HG03045 (cell line): ENCODE measurements around the gene KRTAP21-3.
"Not testable (repeated sequence)": the region's sequence is repeated elsewhere in the genome, so short reads cannot be mapped to it uniquely, and the experiment has no call there.

Experiments
- ATAC-seq: cut with Tn5 transposase; IDR thresholded peaks from one replicate; pipeline ENCODE4 v1.9.1; 2021; ENCODE audit warnings: mild to moderate bottlenecking, moderate library complexity; ENCODE audit not compliant: unreplicated experiment

KRTAP21-3 gene, protein sequence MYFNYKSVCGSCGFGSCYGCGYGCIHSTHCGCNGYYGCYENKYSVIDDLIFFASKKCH

GRCh38 chr21:30718239-30718909 is at the start of gene KRTAP21-3:
TSS of gene KRTAP21-3 (minus strand) at chr21:30718777. CDS start at chr21:30718759, 18 bp downstream.
- no peak for ATAC-seq

- ATAC-seq, result no peak
These were observed 42.2 kb upstream of the KRTAP21-3 start for GRCh38 chr21:30760776-30761175.

GRCh38 chr21:30758306-30758705 is 39.7 kb upstream of the KRTAP21-3 start:
- no peak for ATAC-seq

- not testable (repeated sequence) for ATAC-seq
These were observed 36.8 kb upstream of the KRTAP21-3 start, which contains the start of gene KRTAP21-1 for GRCh38 chr21:30755328-30755727. TSS of gene KRTAP21-1 (minus strand) at chr21:30755428. CDS start at chr21:30755378, 50 bp downstream.

- ATAC-seq, result no peak
These were observed 28.6 kb upstream of the KRTAP21-3 start, which contains the start of gene KRTAP21-2 for GRCh38 chr21:30747159-30747558. TSS of gene KRTAP21-2 (minus strand) at chr21:30747259. CDS start at chr21:30747202, 57 bp downstream.

GRCh38 chr21:30740462-30740861 is 21.9 kb upstream of the KRTAP21-3 start:
- no peak for ATAC-seq

GRCh38 chr21:30733026-30733425 is 14.4 kb upstream of the KRTAP21-3 start:
- ATAC-seq, result no peak

DNA sequence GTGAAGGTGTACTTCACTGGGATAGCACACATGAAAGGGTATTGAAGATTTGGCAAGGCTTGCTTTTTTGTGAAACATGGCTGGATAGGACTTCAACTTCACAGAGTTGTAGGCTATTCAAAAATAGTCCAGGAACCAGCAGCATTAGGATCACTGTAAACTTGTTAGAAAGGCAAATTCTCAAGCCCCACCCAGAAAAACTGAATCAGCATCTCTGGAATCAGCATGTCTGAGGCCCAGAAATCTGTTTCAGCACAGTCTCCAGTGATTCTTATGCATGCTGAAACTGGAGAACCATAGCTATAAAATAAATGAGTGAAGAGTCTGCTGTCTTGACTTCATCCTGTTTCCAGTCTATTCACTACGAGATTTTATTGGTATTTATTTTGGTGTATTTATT is 8.1 kb upstream of the KRTAP21-3 start:
- ATAC-seq, result no peak

DNA sequence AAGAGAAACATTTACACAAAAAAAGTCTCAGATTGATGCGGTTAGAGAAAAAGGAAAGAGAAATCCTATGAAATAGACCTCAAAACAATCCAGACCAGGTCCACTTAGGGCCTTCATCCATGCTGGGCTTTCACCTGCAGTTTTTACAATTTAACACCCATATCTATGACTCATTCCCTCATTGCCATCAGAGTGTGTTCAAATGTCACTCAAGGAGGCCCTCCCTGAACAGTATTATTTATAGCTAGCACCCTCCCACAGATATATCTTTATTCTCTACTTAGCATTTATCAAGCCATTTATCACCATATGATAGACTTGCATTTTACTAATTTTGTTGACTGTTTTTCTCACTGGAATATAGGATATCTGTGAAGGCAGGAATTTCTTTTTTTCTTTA is 824 bp upstream of the KRTAP21-3 start:
- ATAC-seq, result no peak

- no peak for ATAC-seq
These were observed 1.5 kb downstream of the KRTAP21-3 start for GRCh38 chr21:30717105-30717504.

DNA sequence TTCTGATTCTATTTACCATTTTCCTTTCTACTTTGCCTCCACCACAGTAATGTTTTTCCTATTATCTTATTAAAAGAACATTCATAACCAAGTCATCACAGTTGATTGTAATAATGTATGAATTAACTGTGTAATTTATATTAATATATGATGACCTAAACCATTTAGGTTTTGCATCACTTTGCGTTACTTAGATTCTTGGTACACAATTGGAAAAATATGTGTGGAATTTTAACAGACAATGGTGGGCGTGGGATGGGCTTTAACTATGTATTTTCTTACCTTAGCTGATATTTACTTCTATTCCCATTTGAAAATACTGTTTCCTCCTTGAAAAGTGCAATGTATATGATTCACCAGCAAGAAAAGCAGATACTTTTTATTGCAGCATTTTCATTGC is 3.6 kb downstream of the KRTAP21-3 start:
- ATAC-seq, result no peak

DNA sequence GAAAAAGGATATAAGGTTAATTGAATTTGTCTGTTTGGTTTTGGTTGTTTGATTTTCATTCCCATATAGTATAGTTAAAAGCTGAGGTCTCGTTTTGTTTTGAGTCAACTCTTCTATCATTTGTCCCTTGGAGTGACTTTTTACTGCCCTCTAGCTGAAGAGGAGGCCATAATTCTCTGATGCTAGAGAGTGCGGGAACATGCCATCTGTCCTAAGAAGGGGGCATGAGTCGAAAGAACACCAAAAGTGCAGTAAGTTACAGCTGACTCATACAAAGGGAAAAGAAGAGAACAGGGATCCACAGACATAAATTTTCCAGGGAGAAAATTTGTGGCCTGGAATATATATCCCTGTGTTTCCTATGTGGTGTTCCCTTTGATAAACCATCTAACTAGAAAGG is 4.1 kb downstream of the KRTAP21-3 start:
- ATAC-seq, result no peak

DNA sequence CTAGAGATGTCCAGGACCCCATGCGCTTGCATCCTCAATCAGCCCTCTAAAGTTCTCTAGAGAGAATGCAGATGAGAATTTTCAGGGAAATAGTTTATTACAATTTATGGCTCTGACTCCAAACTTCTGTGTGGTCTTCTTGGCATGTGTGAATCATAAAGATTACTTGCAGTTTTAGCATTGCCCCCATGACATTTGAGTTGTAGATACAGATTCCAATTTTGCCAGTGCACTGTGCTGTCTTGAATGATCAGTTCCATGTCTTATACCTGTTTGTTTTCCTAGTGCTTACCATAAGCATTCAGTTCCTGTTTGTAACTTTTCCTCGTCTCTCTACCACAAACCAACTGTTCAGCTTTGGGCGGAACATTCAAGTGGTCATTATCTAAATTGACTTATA is 4.8 kb downstream of the KRTAP21-3 start:
- ATAC-seq, result no peak

DNA sequence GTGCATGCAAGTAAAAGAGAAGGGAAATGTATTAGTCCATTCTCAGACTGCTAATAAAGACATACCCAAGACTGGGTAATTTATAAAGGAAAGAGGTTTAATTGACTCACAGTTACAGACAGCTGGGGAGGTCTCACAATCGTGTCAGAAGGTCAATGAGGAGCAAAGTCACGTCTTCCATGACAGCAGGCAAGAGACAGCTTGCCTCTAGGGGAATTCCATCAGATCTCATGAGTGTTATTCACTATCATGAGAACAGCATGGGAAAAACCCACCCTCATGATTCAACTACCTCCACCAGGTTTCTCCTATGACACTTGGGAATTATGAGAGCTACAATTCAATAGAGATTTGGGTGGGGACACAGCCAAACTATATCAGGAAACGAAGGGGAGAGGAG is 8.1 kb downstream of the KRTAP21-3 start:
- no peak for ATAC-seq

GRCh38 chr21:30707409-30707808 is 11.2 kb downstream of the KRTAP21-3 start:
- no peak for ATAC-seq

GRCh38 chr21:30695956-30696355 is 22.6 kb downstream of the KRTAP21-3 start:
- ATAC-seq, result no peak

DNA sequence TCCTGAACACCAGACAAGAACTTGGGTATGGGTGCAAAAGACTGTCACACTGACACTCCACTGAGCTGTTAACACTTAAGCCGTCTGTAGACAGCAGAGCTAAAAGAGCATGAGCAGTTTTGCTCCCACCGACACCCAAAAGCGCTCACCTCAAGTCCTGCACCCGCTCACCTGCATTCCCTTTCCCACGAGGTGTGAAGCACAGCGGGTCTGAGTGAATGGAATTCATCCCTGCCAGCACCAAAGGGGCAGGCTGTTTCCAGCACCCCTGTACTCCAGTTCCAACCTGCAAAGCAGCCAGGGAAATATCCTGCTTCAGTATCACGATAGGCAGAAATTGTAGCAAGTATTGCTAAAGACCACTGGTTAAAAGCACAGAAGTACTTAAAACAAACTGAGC is 28.8 kb downstream of the KRTAP21-3 start:
- ATAC-seq, result no peak

GRCh38 chr21:30684506-30684905 is 34.1 kb downstream of the KRTAP21-3 start:
- no peak for ATAC-seq

GRCh38 chr21:30680586-30680985 is 38.0 kb downstream of the KRTAP21-3 start:
- ATAC-seq, result no peak

DNA sequence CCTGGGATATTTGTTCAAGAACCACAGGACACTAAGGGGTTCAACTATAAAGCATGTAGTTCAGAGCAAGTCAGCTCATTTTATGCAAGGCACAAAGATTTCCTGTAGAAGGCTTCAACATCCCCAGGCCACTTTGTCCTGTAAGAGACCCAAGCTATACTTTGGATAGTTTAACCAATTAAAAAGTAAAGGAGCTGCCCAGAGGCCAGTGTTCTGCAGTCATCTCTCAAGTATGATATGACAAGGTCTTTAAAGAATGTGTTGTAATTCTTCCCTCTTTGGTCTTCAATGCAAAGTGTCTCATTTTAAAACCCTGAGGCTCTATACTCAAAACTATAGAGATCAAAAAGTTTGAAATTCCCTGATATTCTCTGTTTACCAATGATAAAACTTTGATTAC is 41.8 kb downstream of the KRTAP21-3 start:
- ATAC-seq, result no peak

DNA sequence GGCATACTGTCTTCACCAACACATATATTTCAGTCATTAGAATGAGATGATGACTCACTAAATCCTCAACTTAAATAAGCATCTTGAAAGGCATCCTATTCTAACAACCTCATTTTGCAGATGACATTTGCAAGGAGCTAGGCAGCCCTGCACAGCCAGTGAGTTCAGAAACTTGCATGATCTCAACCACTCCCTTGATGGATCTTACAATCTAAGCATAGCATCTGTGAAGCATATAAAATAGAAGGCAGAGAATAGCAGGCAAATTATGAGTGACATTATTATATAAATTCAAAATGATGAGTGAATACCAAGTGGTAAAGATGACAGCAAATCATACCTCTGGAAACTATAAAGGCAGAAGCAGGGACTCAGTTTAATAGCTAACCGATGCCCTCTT is 44.3 kb downstream of the KRTAP21-3 start:
- no peak for ATAC-seq

DNA sequence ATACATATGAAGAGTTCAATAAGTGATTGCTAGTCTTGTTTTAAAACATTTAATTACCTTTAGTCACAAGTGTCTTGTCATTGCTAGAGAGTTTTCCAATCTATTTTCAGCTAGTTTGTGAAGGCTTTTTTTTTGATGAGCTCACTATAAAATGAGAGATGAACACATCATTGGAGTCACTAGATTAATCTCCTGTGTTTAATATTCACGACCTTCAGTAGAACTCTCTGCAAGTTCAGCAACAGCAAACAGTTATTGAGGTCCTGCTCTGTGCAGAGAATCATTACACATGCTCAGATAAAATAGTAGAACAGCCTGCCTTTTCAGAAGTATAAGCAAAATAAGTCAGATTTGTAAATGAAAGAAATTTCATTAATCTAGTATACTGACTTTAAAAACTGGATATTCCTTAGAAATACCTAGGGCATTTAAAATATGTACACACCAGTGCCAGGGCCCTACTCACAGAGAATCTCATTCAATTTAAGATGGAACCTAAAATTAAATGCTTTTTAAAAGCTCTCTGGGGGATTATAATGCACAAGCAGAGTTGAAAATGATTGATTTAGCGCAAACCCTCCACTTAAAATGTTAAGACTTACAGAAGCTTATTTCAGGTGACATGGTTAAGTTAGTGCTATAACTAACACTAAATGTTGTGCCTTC is 45.5 kb downstream of the KRTAP21-3 start:
- no peak for ATAC-seq
